Brain microvascular endothelial cell (primary cell): ENCODE results near the gene ATP2A3.

Experiments used
- DNase-seq: peaks from one replicate; pipeline ENCODE4 v3.0.0-alpha.2; 2020
- H3K27ac ChIP-seq: fragments of 250-450 bp; sonication (Bioruptor Pico); 2 replicates; pipeline ENCODE4 v1.5.1; 2020; ENCODE audit warnings: mild to moderate bottlenecking, moderate library complexity
- H3K27me3 ChIP-seq: fragments of 250-450 bp; sonication (Bioruptor Pico); replicated peaks from 2 replicates; pipeline ENCODE4 v1.5.1; 2020; ENCODE audit warnings: mild to moderate bottlenecking
- H3K36me3 ChIP-seq: fragments of 250-450 bp; sonication (Bioruptor Pico); replicated peaks from 2 replicates; pipeline ENCODE4 v1.5.1; 2020; ENCODE audit warnings: mild to moderate bottlenecking
- H3K4me3 ChIP-seq: 2 replicates; pipeline ENCODE4 v1.5.1; 2011; ENCODE audit warnings: low read depth, mild to moderate bottlenecking, control low read depth, low read length, moderate library complexity
- CTCF ChIP-seq: IDR thresholded peaks from 2 replicates; pipeline ENCODE4 v1.5.1; 2011; ENCODE audit warnings: low read depth, mild to moderate bottlenecking, moderate library complexity, low read length, control low read depth, inconsistent platforms; ENCODE audit errors: missing control alignments
- in situ Hi-C: cut with HindIII; loops from 2 replicates; pipeline ENCODE4 v1.10.0; 2017; ENCODE audit warnings: low sequenced_read_pairs, low pct_ligation_motif_present

ATP2A3 gene

GRCh38 chr17:4007346-4008081 is 43.3 kb upstream of the ATP2A3 start:
- DNase-seq: no peak
- Histone ChIP-seq H3K4me3 (no peak overlapping the region), H3K27ac (no peak overlapping the region), H3K27me3 (no peaks in the 10 kb centered on the region), H3K36me3 (peaks cover 39% of the 10 kb centered on the region)
- TF ChIP-seq CTCF: no peak
- in situ Hi-C loops: no loop called here

- peaks cover 32% of the 10 kb centered on the region for H3K36me3 ChIP-seq
- in situ Hi-C loops: no loop called here
- H3K27ac ChIP-seq: no peak overlapping the region
- H3K27me3 ChIP-seq: no peaks in the 10 kb centered on the region
- DNase-seq: no peak
- no peak for TF ChIP-seq CTCF
- H3K4me3 ChIP-seq: no peak overlapping the region
Measured at GRCh38 chr17:4006745-4007211, 42.5 kb upstream of the ATP2A3 start.

GRCh38 chr17:4006165-4006589 is 41.9 kb upstream of the ATP2A3 start:
- in situ Hi-C loops: no loop called here

GRCh38 chr17:4005296-4006164 is 41.3 kb upstream of the ATP2A3 start:
- Histone ChIP-seq H3K4me3 (no peak overlapping the region), H3K27ac (no peak overlapping the region), H3K36me3 (peaks cover 31% of the 10 kb centered on the region), H3K27me3 (no peaks in the 10 kb centered on the region)
- DNase-seq: no peak
- TF ChIP-seq CTCF: no peak
- in situ Hi-C loops: no loop called here

More at GRCh38 chr17:4006165-4006589, 41.9 kb upstream of the ATP2A3 start:
- DNase-seq: no peak
- Histone ChIP-seq H3K27me3 (no peaks in the 10 kb centered on the region), H3K27ac (no peak overlapping the region), H3K4me3 (no peak overlapping the region), H3K36me3 (peaks cover 31% of the 10 kb centered on the region)
- no peak for TF ChIP-seq CTCF

GRCh38 chr17:4004517-4005295 is 40.5 kb upstream of the ATP2A3 start:
- in situ Hi-C loops: no loop called here
- no peak overlapping the region for H3K4me3 ChIP-seq
- no peak for DNase-seq
- peak; percentile 63 for TF ChIP-seq CTCF
- peaks cover 31% of the 10 kb centered on the region for H3K36me3 ChIP-seq
- H3K27ac ChIP-seq: no peak overlapping the region
- H3K27me3 ChIP-seq: no peaks in the 10 kb centered on the region
